GM23338 (cell line): ENCODE results near the gene MED20. TPM values are rescaled to one million over a fixed set of nuclear protein-coding genes. Genes with fewer than 3 reads are reported as not detected.
A peak's percentile ranks its signal among the peaks of the same experiment; 100 is the strongest.

Source experiments
- ATAC-seq: fragments of 200-7000 bp; cut with Tn5 transposase; 3 replicates; pipeline ENCODE4 v1.9.1; 2020
- DNase-seq: peaks from one replicate; pipeline ENCODE4 v3.0.0-alpha.2; 2015; ENCODE audit warnings: low spot score
- H2AFZ ChIP-seq: fragments of 200-600 bp; sonication (generic); 2 replicates; pipeline ENCODE4 v1.8.0; 2016; ENCODE audit warnings: antibody characterized with exemption, mild to moderate bottlenecking, moderate library complexity
- H3F3A ChIP-seq: fragments of 200-600 bp; sonication (generic); replicated peaks from 2 replicates; pipeline ENCODE4 v1.8.0; 2017; ENCODE audit warnings: antibody characterized with exemption, mixed run types, low read depth
- H3K27ac ChIP-seq: fragments of 200-600 bp; sonication (generic); 2 replicates; pipeline ENCODE4 v1.6.1; 2016; ENCODE audit warnings: low read depth
- H3K27me3 ChIP-seq: fragments of 200-600 bp; sonication (generic); 2 replicates; pipeline ENCODE4 v1.8.0; 2016; ENCODE audit warnings: mild to moderate bottlenecking, mixed run types, moderate library complexity; ENCODE audit not compliant: insufficient read depth
- H3K36me3 ChIP-seq: fragments of 200-600 bp; sonication (generic); 2 replicates; pipeline ENCODE4 v1.8.0; 2016; ENCODE audit warnings: mild to moderate bottlenecking; ENCODE audit not compliant: insufficient read depth
- H3K4me1 ChIP-seq: fragments of 200-600 bp; sonication (generic); 2 replicates; pipeline ENCODE4 v1.8.0; 2016; ENCODE audit warnings: mild to moderate bottlenecking, moderate library complexity; ENCODE audit not compliant: insufficient read depth
- H3K4me2 ChIP-seq: fragments of 200-600 bp; sonication (generic); 2 replicates; pipeline ENCODE4 v1.7.1; 2017; ENCODE audit warnings: mixed run types
- H3K4me3 ChIP-seq: fragments of 200-600 bp; sonication (generic); 2 replicates; pipeline ENCODE4 v1.6.1; 2016; ENCODE audit warnings: mixed run types
- H3K79me2 ChIP-seq: fragments of 200-600 bp; sonication (generic); replicated peaks from 2 replicates; pipeline ENCODE4 v1.8.0; 2017; ENCODE audit warnings: mild to moderate bottlenecking; ENCODE audit not compliant: insufficient read depth
- H3K9me2 ChIP-seq: fragments of 200-600 bp; sonication (generic); 2 replicates; pipeline ENCODE4 v1.8.0; 2017; ENCODE audit not compliant: insufficient read depth
- H4K20me1 ChIP-seq: fragments of 200-600 bp; sonication (generic); replicated peaks from 2 replicates; pipeline ENCODE4 v1.8.0; 2017; ENCODE audit warnings: mild to moderate bottlenecking; ENCODE audit not compliant: insufficient read depth
- H3K27ac Mint-ChIP-seq: 2 replicates; pipeline ENCODE4 v1.8.0; 2020; ENCODE audit warnings: inconsistent platforms, mild to moderate bottlenecking, moderate library complexity, mixed read lengths
- H3K27me3 Mint-ChIP-seq: 3 replicates; pipeline ENCODE4 v1.8.0; 2022; ENCODE audit warnings: low read depth, mild to moderate bottlenecking, moderate library complexity, mixed read lengths, inconsistent platforms; ENCODE audit not compliant: insufficient read depth, poor library complexity
- H3K36me3 Mint-ChIP-seq: 3 replicates; pipeline ENCODE4 v1.8.0; 2021; ENCODE audit warnings: low read depth, mild to moderate bottlenecking, inconsistent platforms, moderate library complexity, mixed read lengths
- H3K4me1 Mint-ChIP-seq: 3 replicates; pipeline ENCODE4 v1.8.0; 2020; ENCODE audit warnings: mild to moderate bottlenecking, inconsistent platforms, mixed read lengths
- H3K4me3 Mint-ChIP-seq: 3 replicates; pipeline ENCODE4 v1.8.0; 2021; ENCODE audit warnings: moderate library complexity, mild to moderate bottlenecking, inconsistent platforms, mixed read lengths
- H3K9me3 Mint-ChIP-seq: 3 replicates; pipeline ENCODE4 v1.8.0; 2020; ENCODE audit warnings: moderate library complexity, mild to moderate bottlenecking, inconsistent platforms, mixed read lengths
- CTCF ChIP-seq, 2 experiments: fragments of 200-600 bp in 1 of 2; sonication (generic) in 1 of 2; conservative IDR thresholded peaks; 2 replicates each; pipeline versions ENCODE4 v1.5.1 to v1.6.1; 2016 to 2017; ENCODE audit warnings: antibody characterized with exemption in 2 of 2, low read depth in 2 of 2, mild to moderate bottlenecking in 2 of 2, moderate library complexity in 1 of 2
- JUNB ChIP-seq: IDR thresholded peaks from one replicate; pipeline ENCODE4 v1.6.1; 2016; ENCODE audit warnings: antibody characterized with exemption; ENCODE audit not compliant: unreplicated experiment
- ZNF114 ChIP-seq: fragments of 250-450 bp; sonication (Bioruptor Pico); IDR thresholded peaks from 2 replicates; pipeline ENCODE4 v1.5.0; 2020; ENCODE audit warnings: mild to moderate bottlenecking, moderate library complexity
- polyA plus RNA-seq: library from polyadenylated mRNA; unstranded; fragments of >200 nt; fragmentation: Nextera tagmentation; extraction: Ambion mirVana; gene quantifications from 2 replicates; pipeline ENCODE4 v1.2.1, GENCODE V29; 2016
- total RNA-seq: library from RNA; depleted of rRNA; stranded (reverse); fragments of >200 nt; shearing (Covaris generic); gene quantifications from 2 replicates; pipeline ENCODE4 v1.2.3, GENCODE V29; 2014
- TF ChIP-seq, protein P1 (sequence below): fragments of 250-450 bp; sonication (Bioruptor Pico); IDR thresholded peaks from 2 replicates; pipeline ENCODE4 v1.5.0; 2020; ENCODE audit warnings: mild to moderate bottlenecking, moderate library complexity

MED20 gene
- total and polyA plus RNA-seq, 2 experiments from 2014 or later = 20.1 to 39.3 TPM

- TF ChIP-seq, protein P1, sequence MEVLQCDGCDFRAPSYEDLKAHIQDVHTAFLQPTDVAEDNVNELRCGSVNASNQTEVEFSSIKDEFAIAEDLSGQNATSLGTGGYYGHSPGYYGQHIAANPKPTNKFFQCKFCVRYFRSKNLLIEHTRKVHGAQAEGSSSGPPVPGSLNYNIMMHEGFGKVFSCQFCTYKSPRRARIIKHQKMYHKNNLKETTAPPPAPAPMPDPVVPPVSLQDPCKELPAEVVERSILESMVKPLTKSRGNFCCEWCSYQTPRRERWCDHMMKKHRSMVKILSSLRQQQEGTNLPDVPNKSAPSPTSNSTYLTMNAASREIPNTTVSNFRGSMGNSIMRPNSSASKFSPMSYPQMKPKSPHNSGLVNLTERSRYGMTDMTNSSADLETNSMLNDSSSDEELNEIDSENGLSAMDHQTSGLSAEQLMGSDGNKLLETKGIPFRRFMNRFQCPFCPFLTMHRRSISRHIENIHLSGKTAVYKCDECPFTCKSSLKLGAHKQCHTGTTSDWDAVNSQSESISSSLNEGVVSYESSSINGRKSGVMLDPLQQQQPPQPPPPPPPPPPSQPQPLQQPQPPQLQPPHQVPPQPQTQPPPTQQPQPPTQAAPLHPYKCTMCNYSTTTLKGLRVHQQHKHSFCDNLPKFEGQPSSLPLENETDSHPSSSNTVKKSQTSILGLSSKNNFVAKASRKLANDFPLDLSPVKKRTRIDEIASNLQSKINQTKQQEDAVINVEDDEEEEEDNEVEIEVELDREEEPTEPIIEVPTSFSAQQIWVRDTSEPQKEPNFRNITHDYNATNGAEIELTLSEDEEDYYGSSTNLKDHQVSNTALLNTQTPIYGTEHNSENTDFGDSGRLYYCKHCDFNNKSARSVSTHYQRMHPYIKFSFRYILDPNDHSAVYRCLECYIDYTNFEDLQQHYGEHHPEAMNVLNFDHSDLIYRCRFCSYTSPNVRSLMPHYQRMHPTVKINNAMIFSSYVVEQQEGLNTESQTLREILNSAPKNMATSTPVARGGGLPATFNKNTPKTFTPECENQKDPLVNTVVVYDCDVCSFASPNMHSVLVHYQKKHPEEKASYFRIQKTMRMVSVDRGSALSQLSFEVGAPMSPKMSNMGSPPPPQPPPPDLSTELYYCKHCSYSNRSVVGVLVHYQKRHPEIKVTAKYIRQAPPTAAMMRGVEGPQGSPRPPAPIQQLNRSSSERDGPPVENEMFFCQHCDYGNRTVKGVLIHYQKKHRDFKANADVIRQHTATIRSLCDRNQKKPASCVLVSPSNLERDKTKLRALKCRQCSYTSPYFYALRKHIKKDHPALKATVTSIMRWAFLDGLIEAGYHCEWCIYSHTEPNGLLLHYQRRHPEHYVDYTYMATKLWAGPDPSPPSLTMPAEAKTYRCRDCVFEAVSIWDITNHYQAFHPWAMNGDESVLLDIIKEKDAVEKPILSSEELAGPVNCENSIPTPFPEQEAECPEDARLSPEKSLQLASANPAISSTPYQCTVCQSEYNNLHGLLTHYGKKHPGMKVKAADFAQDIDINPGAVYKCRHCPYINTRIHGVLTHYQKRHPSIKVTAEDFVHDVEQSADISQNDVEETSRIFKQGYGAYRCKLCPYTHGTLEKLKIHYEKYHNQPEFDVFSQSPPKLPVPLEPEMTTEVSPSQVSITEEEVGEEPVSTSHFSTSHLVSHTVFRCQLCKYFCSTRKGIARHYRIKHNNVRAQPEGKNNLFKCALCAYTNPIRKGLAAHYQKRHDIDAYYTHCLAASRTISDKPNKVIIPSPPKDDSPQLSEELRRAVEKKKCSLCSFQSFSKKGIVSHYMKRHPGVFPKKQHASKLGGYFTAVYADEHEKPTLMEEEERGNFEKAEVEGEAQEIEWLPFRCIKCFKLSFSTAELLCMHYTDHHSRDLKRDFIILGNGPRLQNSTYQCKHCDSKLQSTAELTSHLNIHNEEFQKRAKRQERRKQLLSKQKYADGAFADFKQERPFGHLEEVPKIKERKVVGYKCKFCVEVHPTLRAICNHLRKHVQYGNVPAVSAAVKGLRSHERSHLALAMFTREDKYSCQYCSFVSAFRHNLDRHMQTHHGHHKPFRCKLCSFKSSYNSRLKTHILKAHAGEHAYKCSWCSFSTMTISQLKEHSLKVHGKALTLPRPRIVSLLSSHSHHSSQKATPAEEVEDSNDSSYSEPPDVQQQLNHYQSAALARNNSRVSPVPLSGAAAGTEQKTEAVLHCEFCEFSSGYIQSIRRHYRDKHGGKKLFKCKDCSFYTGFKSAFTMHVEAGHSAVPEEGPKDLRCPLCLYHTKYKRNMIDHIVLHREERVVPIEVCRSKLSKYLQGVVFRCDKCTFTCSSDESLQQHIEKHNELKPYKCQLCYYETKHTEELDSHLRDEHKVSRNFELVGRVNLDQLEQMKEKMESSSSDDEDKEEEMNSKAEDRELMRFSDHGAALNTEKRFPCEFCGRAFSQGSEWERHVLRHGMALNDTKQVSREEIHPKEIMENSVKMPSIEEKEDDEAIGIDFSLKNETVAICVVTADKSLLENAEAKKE (CRISPR knock-in tag) = no peak
- no peak for TF ChIP-seq CTCF (conservative IDR thresholded peaks at IDR 0.05; ENCODE audit: low read depth in 2 of 2)
These were observed 14.2 kb upstream of the MED20 start (continued) for GRCh38 chr6:41935193-41935574.

- Histone ChIP-seq H3K4me2 (no peak overlapping the region), H3K9me2 (no peaks in the 10 kb centered on the region), H3K36me3 (peaks cover 41% of the 10 kb centered on the region), H2AFZ (no peak overlapping the region), H3F3A (peaks cover 39% of the 10 kb centered on the region), H3K4me3 (no peak overlapping the region), H3K79me2 (0 out of 2 replicates have a peak, but pooled peaks cover 6% of the 10 kb centered on the region), H3K4me1 (peaks cover 21% of the 10 kb centered on the region), H3K27me3 (no peaks in the 10 kb centered on the region), H4K20me1 (peaks cover 29% of the 10 kb centered on the region), H3K27ac (peak overlapping the region; percentile 84; the same call in 1 of the 2 replicates)
- Mint-ChIP-seq H3K4me1 (peaks cover 24% of the 10 kb centered on the region), H3K4me3 (no peak overlapping the region), H3K27ac (no peak overlapping the region), H3K27me3 (peaks cover 9% of the 10 kb centered on the region), H3K36me3 (peaks cover 63% of the 10 kb centered on the region), H3K9me3 (no peaks in the 10 kb centered on the region)
- TF ChIP-seq JUNB = no peak
- no peak for TF ChIP-seq ZNF114 (CRISPR knock-in tag)
- DNase-seq = no peak
- no peak for ATAC-seq
These were observed 13.6 kb upstream of the MED20 start for GRCh38 chr6:41934278-41935192.
